IgD-negative memory B cell (primary cell): ENCODE results near the gene CRPPA. TPM values are rescaled to one million over a fixed set of nuclear protein-coding genes. Genes with fewer than 3 reads are reported as not detected.

Source experiments
- H3K27ac Mint-ChIP-seq, 3 donors: one replicate each; pipeline ENCODE4 v1.8.0; 2020 to 2022; ENCODE audit warnings: mild to moderate bottlenecking in 3 of 3, mixed read lengths in 3 of 3, moderate library complexity in 1 of 3
- H3K27me3 Mint-ChIP-seq: one replicate; pipeline ENCODE4 v1.8.0; 2021; ENCODE audit warnings: mixed read lengths
- H3K36me3 Mint-ChIP-seq: one replicate; pipeline ENCODE4 v1.8.0; 2020; ENCODE audit warnings: mild to moderate bottlenecking, mixed read lengths
- H3K4me1 Mint-ChIP-seq, 3 donors: one replicate each; pipeline ENCODE4 v1.8.0; 2020 to 2022; ENCODE audit warnings: mixed read lengths in 3 of 3, mild to moderate bottlenecking in 1 of 3
- H3K4me3 Mint-ChIP-seq, 4 donors: one replicate each; pipeline ENCODE4 v1.8.0; 2020 to 2022; ENCODE audit warnings: mild to moderate bottlenecking in 4 of 4, mixed read lengths in 4 of 4, moderate library complexity in 3 of 4
- H3K9me3 Mint-ChIP-seq, 3 donors: one replicate each; pipeline ENCODE4 v1.8.0; 2020 to 2021; ENCODE audit warnings: mixed read lengths in 3 of 3, mild to moderate bottlenecking in 1 of 3
- polyA plus RNA-seq: library from polyadenylated mRNA; unstranded; fragments of 300-500 nt; fragmentation: Illumina TruSeq; gene quantifications from one replicate; pipeline ENCODE4 v1.2.3, GENCODE V29; 2021

CRPPA gene
- polyA plus RNA-seq, 1 donor from 2014 or later = 0.79 TPM

DNA sequence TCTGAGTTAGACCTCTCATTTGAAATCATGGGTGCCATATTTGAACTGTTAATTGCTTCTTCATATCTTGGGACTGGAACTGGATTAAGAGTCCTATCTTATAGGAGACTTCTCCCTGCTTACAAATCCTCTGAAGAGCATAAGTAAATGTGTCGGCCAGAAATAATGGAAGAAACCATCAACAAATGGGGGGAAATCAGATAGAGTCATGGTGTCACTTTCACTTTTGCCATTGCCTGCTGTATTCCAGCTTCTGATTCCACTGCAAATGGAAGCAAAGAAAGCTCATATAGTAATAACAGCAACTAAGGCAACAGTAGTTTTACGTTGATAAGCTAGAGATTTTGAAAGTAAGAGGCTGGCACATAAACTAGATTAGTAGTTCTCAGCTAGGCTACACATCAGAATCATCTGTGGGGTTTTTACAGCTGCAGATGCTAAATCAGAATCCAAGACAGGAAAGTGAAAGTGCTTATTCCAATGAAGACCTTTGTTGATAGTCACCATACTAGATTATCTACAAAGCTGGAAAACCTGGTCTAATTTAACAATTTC lies 12.3 kb upstream of the CRPPA start:
- Mint-ChIP-seq H3K4me3 (no peak overlapping the region), H3K27me3 (no peaks in the 10 kb centered on the region), H3K4me1 (peaks cover 0 to 4% (median 3%) of the 10 kb centered on the region in 3 donors), H3K9me3 (peaks cover 0 to 2% (median 0%) of the 10 kb centered on the region in 3 donors), H3K27ac (no peak overlapping the region), H3K36me3 (no peaks in the 10 kb centered on the region)

DNA sequence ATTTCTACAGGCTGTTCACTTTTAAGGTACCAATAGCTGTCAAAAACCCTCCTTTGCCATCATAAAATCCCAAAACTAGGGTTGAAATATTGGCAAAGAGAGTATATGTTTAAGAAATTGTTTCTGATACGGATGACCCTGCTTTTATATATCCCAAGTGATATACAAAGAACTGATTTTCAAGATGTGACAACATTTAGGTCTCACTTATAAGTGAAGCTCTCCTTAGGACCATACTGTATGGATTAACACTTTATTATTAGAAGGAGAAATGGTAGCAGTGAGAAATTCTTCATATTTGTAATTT lies 11.0 kb upstream of the CRPPA start:
- Mint-ChIP-seq H3K9me3 (no peaks in the 10 kb centered on the region), H3K27me3 (no peaks in the 10 kb centered on the region), H3K4me3 (no peak overlapping the region)

DNA sequence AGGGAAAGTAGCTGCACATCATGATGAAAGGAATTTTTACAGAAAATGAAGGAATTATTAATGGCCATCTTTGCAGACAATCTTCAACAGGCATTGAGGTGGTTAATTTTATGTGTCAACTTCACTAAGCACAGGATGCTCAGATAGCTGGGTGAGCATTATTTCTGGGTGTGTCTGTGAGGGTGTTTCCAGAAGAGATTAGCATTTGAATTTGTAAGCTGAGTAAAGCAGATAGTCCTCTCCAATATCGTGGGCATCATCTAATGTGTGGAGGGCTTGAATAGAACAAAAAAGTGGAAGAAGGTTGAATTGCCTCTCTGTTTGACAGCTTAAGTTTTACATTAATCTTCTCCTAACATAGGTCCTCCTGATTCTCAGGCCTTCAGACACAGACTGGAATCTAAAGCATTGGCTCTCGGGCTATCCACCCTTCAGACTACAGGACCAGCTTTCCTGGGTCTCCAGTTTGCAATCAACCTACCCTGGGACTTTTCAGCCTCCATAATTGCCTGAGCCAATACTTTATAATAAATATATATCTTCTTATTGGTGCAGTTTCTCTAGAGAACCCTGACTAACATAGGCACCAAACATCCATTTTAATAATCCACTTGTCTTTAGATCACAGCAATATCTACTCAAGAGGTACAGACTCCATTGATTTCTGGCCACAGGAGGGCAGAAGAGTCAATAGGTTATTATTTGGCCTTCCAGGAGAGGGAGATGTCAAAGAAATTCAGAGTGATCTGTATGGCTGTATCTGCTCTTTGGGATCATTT lies 10.5 kb upstream of the CRPPA start:
- Mint-ChIP-seq H3K9me3 (no peaks in the 10 kb centered on the region), H3K27ac (peak overlapping the region in 1 of 3 donors; percentile 57), H3K36me3 (no peaks in the 10 kb centered on the region), H3K27me3 (no peaks in the 10 kb centered on the region), H3K4me1 (peaks cover 0 to 4% (median 3%) of the 10 kb centered on the region in 3 donors), H3K4me3 (no peak overlapping the region)

More for the DNA sequence above, 11.0 kb upstream of the CRPPA start:
- peaks cover 0 to 4% (median 3%) of the 10 kb centered on the region in 3 donors for H3K4me1 Mint-ChIP-seq
- H3K36me3 Mint-ChIP-seq = no peaks in the 10 kb centered on the region
- H3K27ac Mint-ChIP-seq = no peak overlapping the region

DNA sequence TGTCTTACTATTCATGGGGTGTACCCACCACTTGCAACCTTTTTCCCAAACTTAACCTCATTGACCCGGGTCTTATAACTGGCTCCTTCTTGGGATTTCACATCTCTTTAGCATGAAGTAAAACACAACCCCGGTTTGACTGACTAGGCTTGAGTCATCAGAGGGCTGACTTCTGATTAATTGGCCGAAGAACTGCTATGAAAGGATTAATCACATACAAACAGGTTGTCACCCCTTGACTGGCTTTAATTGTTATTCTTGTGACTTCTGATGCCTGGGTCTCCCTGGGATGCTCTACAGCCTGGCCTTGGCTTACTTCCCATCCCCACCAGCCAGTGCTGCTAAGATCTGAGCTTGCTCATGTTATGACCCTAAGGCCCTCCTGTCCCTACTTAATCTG lies 8.8 kb upstream of the CRPPA start:
- no peaks in the 10 kb centered on the region for H3K9me3 Mint-ChIP-seq
- no peak overlapping the region for H3K27ac Mint-ChIP-seq
- H3K4me3 Mint-ChIP-seq = no peak overlapping the region
- H3K27me3 Mint-ChIP-seq = no peaks in the 10 kb centered on the region
- no peaks in the 10 kb centered on the region for H3K36me3 Mint-ChIP-seq
- peaks cover 0 to 4% (median 3%) of the 10 kb centered on the region in 3 donors for H3K4me1 Mint-ChIP-seq

DNA sequence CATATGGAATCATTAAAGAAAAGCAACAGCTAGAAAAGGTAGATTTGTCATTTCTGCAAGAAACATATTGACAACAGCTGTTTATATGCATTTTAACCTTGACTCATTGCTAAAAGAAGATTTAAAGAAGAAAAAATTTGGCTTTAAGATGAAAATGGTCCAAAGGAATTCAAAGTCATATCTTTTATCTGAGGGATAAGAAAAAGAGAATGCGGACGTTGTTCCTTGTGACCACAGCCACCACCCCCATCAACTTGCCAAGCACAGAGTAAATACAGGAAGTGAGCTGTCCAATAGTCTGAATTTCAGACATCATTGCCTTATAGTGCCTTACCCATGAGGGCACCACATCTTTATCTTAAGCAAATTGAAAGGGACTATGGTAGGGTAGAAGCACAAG lies 7.3 kb upstream of the CRPPA start:
- Mint-ChIP-seq H3K4me1 (peaks cover 0 to 3% (median 3%) of the 10 kb centered on the region in 3 donors), H3K4me3 (no peak overlapping the region), H3K27ac (no peak overlapping the region), H3K9me3 (no peaks in the 10 kb centered on the region), H3K36me3 (no peaks in the 10 kb centered on the region), H3K27me3 (no peaks in the 10 kb centered on the region)

DNA sequence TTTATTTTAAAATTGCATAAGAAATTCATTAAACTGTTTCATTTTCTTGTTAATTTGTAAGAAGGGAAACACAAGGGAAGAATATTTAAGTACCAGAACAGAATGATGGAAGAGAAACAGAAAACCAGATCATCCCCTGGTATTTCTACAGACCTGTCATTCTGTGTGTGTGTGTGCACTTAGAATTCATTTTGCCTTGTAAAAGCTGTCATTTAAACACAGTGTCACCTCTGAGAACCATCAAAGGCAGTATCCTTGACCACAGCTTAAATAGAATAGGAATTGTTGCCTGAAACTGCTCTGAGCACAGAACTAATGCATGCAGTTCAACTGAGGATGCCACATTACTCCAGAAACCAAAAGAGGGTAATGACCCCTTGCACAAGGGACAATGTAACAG lies 6.8 kb upstream of the CRPPA start:
- no peaks in the 10 kb centered on the region for H3K4me1 Mint-ChIP-seq
- no peaks in the 10 kb centered on the region for H3K9me3 Mint-ChIP-seq
- no peaks in the 10 kb centered on the region for H3K36me3 Mint-ChIP-seq
- H3K4me3 Mint-ChIP-seq = no peak overlapping the region
- H3K27me3 Mint-ChIP-seq = no peaks in the 10 kb centered on the region
- no peak overlapping the region for H3K27ac Mint-ChIP-seq

DNA sequence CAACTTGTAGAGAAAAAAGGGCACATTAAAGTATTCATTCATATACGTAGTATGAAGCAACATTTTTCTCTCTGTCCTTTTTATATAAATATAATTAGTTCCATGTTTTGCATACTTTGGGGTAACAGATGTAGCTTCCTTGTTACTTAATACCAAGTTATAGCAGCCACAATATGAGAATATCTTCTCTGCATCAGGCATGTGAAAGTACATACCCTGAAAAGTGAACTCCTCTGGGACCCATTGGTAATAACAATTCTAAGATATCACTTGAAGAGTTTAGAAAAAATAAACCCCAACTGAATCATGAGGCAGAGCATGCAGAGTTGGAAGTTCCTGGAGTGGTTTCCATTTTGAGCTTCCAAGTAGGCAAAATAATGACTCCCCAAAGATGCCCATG lies 2.4 kb upstream of the CRPPA start:
- Mint-ChIP-seq H3K27me3 (no peaks in the 10 kb centered on the region), H3K36me3 (no peaks in the 10 kb centered on the region), H3K27ac (no peak overlapping the region), H3K9me3 (no peaks in the 10 kb centered on the region), H3K4me3 (peak overlapping the region in 1 of 4 donors; percentile 13), H3K4me1 (peaks cover 6 to 17% (median 10%) of the 10 kb centered on the region in 3 donors)

DNA sequence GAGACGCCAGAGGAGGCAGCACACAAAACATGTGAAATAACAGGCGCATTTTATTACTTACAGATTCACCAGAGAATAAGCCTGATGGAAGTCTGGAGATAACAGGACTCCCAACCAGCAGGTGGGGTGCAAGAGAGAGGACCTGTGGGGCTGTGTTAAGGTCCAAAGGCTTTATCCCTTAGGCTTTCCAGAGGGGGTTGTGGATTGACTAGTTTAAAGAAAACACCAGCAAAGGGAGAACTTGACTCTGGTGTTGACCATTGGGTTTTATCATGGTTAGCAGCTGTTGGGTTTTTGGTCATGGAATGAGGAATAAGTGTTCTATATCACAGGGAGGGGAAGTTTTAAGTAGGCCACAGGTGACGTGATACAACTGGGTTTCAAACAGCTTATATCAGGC lies 1.6 kb upstream of the CRPPA start:
- Mint-ChIP-seq H3K27me3 (no peaks in the 10 kb centered on the region), H3K4me1 (peaks cover 6 to 17% (median 10%) of the 10 kb centered on the region in 3 donors), H3K36me3 (no peaks in the 10 kb centered on the region), H3K27ac (no peak overlapping the region), H3K9me3 (no peaks in the 10 kb centered on the region), H3K4me3 (peak overlapping the region in 1 of 4 donors; percentile 46)

DNA sequence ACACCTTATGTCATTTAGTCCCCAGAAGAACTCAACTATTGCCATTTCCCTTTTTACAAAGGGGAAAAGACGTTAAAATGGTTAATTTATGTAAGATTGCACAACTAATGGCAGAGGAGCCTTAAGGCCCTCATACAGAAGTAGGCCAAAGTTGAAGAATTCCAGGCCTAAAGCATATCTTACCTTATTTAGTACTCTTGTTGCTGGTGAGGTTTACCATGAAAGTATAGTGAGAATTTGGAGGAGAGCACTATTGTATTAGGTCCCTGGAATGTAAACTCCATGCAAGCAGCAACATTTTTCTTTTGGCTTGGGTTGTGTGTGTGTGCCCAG lies 731 bp upstream of the CRPPA start:
- H3K27me3 Mint-ChIP-seq = no peaks in the 10 kb centered on the region
- H3K36me3 Mint-ChIP-seq = no peaks in the 10 kb centered on the region
- no peaks in the 10 kb centered on the region for H3K9me3 Mint-ChIP-seq
- peak overlapping the region; percentile 71 to 82 (median 79) for H3K4me3 Mint-ChIP-seq
- peaks cover 8 to 17% (median 11%) of the 10 kb centered on the region in 3 donors for H3K4me1 Mint-ChIP-seq
- H3K27ac Mint-ChIP-seq = peak overlapping the region in 2 of 3 donors; percentile 34 to 70

DNA sequence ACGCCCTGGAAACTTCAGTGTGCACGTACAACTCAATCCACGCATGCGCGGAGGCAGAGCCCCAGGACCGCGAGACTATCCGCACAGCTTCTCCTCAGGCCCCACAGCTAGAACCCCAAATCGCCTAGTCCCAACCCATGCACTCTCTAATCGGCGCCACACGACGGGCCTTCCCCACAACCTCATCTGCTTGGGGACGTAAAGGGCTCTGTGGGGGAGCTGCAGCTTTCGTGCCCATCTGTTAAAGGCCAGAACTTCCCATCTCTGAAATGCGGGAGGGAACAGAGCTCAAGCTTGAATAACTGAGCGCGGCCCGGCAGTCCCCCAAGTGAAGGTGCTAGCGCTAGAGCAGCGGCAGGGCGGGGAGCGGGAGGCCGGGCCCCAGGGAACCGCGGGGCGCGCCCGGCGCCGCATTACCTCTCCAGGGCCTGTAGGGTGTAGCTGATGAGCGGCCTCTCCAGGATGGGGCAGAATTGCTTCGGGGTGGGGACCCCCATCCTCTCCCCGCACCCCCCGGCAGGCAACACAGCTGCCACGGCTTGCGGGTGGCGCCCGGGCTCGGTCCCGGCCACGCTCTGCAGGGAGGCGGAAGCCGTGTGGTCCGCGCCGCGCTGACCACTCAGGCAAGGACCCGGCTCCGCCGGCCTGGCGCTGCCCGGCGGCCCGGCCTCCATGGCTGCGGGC lies 547 bp downstream of the CRPPA start:
- Mint-ChIP-seq H3K4me3 (peak overlapping the region; percentile 75 to 99 (median 96)), H3K27ac (peak overlapping the region; percentile 58 to 100 (median 97)), H3K36me3 (no peaks in the 10 kb centered on the region), H3K27me3 (no peaks in the 10 kb centered on the region), H3K9me3 (no peaks in the 10 kb centered on the region), H3K4me1 (peaks cover 12 to 20% (median 15%) of the 10 kb centered on the region in 3 donors)

DNA sequence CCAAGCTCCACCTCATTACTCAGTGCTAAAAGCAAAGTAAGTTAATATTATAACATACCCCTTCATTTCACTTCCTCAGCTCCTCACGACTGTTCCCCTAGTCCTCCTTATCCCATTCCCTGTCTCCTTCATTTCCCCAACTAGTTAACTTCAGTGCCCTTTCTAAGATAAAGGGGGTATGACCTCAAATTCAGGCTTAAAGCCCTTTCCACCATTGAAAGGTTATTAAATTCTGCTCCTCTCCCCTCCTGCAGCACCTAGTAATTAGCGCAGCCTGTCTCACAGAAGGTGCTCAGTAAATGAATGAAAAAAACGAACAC lies 1.0 kb downstream of the CRPPA start:
- Mint-ChIP-seq H3K27me3 (no peaks in the 10 kb centered on the region), H3K9me3 (no peaks in the 10 kb centered on the region), H3K27ac (peak overlapping the region; percentile 58 to 100 (median 97)), H3K36me3 (no peaks in the 10 kb centered on the region), H3K4me1 (peaks cover 12 to 20% (median 15%) of the 10 kb centered on the region in 3 donors), H3K4me3 (peak overlapping the region; percentile 75 to 99 (median 96))

DNA sequence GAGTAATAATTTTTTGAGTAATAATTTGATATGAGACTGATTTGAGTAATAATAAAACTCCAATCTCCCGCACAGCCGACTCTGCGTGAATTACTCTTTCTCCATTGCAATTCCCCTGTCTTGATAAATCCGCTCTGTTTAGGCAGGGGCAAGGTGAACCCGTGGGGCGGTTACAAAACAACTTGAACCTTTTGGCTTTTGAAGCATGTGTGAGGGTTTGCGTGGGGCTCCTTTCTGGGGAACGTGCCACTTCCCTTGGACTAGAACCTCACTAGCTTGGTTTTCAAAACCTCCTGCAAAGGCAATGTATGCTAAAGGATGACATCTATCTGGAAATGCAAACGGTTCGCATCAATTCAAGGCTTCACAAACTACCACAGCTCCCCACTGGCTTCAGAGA lies 1.5 kb downstream of the CRPPA start:
- H3K4me1 Mint-ChIP-seq = peaks cover 12 to 20% (median 15%) of the 10 kb centered on the region in 3 donors
- no peaks in the 10 kb centered on the region for H3K9me3 Mint-ChIP-seq
- H3K4me3 Mint-ChIP-seq = peak overlapping the region; percentile 47 to 99 (median 96)
- H3K36me3 Mint-ChIP-seq = no peaks in the 10 kb centered on the region
- H3K27ac Mint-ChIP-seq = no peak overlapping the region
- H3K27me3 Mint-ChIP-seq = no peaks in the 10 kb centered on the region

DNA sequence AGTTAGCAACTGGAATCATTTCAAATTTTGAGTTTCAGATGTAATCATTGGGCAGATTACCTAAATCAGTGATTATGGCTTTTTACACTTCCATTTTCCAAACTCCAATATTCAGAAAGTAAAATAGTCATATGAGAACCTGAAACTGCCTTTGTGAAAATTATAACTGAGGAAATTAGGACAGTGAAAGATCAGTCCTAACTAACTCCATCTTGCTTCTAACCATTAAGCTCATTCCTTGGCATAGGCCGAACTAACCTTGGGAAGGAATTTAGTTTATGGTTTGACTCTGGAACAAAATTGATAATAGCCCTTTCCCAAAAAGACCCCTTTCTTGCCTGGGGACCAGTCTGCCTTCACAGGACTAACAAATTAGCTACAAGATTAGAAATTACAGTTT lies 2.2 kb downstream of the CRPPA start:
- H3K27ac Mint-ChIP-seq = no peak overlapping the region
- H3K4me3 Mint-ChIP-seq = peak overlapping the region in 2 of 4 donors; percentile 18 to 47
- H3K27me3 Mint-ChIP-seq = no peaks in the 10 kb centered on the region
- no peaks in the 10 kb centered on the region for H3K9me3 Mint-ChIP-seq
- H3K4me1 Mint-ChIP-seq = peaks cover 12 to 20% (median 15%) of the 10 kb centered on the region in 3 donors
- no peaks in the 10 kb centered on the region for H3K36me3 Mint-ChIP-seq

DNA sequence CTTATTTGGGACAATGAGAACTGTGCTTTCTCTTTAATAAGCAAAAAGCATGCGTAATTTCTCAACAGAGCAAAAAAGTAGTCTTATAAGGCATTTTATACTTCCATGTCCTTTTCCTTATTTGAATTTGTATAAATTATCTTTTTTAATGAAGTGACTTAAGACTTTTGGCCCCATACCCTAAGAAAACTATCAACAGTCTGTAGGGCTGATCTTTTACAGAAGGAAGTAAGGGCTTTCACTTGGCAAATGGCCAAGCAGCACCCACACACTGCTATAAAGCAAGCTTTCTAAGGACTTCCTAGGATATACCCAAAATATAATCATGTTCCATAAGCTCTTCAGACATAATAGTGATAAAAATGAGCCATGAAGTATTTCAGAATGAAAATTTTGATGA lies 3.4 kb downstream of the CRPPA start:
- H3K27me3 Mint-ChIP-seq = no peaks in the 10 kb centered on the region
- peaks cover 12 to 20% (median 15%) of the 10 kb centered on the region in 3 donors for H3K4me1 Mint-ChIP-seq
- H3K27ac Mint-ChIP-seq = no peak overlapping the region
- no peaks in the 10 kb centered on the region for H3K9me3 Mint-ChIP-seq
- H3K4me3 Mint-ChIP-seq = peak overlapping the region in 1 of 4 donors; percentile 33
- H3K36me3 Mint-ChIP-seq = peaks cover 2% of the 10 kb centered on the region
